K562 (cell line): ENCODE results near the gene HOXA5. TPM values are rescaled to one million over a fixed set of nuclear protein-coding genes. Genes with fewer than 3 reads are reported as not detected.

Experiments
- ATAC-seq: fragments of 200-7000 bp; cut with Tn5 transposase; 3 replicates; pipeline ENCODE4 v1.9.1; 2020; ENCODE audit warnings: moderate library complexity
- BruUV-seq: library from RNA; stranded (reverse); fragments of 400-500 nt; replicated peaks from 2 replicates; lab custom pipeline; 2021; lab: Mats Ljungman, UMichigan
- CTCF ChIA-PET: fragments of 300-600 bp; formaldehyde crosslinking; extraction: SDS; loops from one replicate; lab custom pipeline; 2021; ENCODE audit warnings: low intra/inter-chr PET ratio; lab: Yijun Ruan, JAX
- POLR2A ChIA-PET: fragments of 300-600, 350-650 bp; sonication (Branson Sonifier 250); formaldehyde crosslinking; extraction: SDS; loops from one replicate; lab custom pipeline; 2021; ENCODE audit warnings: antibody characterized with exemption, inconsistent platforms; lab: Yijun Ruan, JAX
- DNase-seq, 4 experiments: peaks; one replicate each; pipeline versions ENCODE4 v3.0.0 to v3.0.0-alpha.2; 2011 to 2018; ENCODE audit warnings: low spot score in 3 of 4, mixed read lengths in 3 of 4; ENCODE audit errors: extremely low read depth in 1 of 4
- FAIRE-seq: peaks from 2 replicates; lab custom pipeline; 2011; peaks lifted over from hg19 to GRCh38; lab: Jason Lieb, UNC
- H2AFZ ChIP-seq: 2 replicates; pipeline ENCODE4 v1.6.0; 2011; ENCODE audit warnings: low read depth, low read length, control low read depth, inconsistent platforms
- H3K27ac ChIP-seq: fragments of 200-600 bp; 3 replicates; pipeline ENCODE4 v1.8.0; 2011; ENCODE audit warnings: low read depth, mild to moderate bottlenecking, control low read depth, inconsistent platforms, low read length, moderate library complexity, mixed read lengths; ENCODE audit errors: extremely low read depth
- H3K27me3 ChIP-seq, 2 experiments: fragments of 300-600 bp in 1 of 2; 2 replicates in 1 of 2; 3 replicates in 1 of 2; pipeline versions ENCODE4 v1.6.0 to v1.8.0; 2011; ENCODE audit warnings: inconsistent platforms in 2 of 2, low read length in 2 of 2, mild to moderate bottlenecking in 1 of 2, mixed read lengths in 1 of 2, moderate library complexity in 1 of 2; ENCODE audit not compliant: control insufficient read depth in 2 of 2, insufficient read depth in 2 of 2
- H3K36me3 ChIP-seq: fragments of 300-600 bp; 3 replicates; pipeline ENCODE4 v1.8.0; 2011; ENCODE audit warnings: mild to moderate bottlenecking, low read length, inconsistent platforms; ENCODE audit not compliant: control insufficient read depth, insufficient read depth
- H3K4me1 ChIP-seq, 2 experiments: fragments of 200-600 bp in 1 of 2; replicated peaks in 1 of 2; 2 replicates in 1 of 2; 3 replicates in 1 of 2; pipeline versions ENCODE4 v1.5.1 to v1.8.0; 2011; ENCODE audit warnings: inconsistent platforms in 2 of 2, low read length in 2 of 2, mild to moderate bottlenecking in 1 of 2, mixed read lengths in 1 of 2, moderate library complexity in 1 of 2; ENCODE audit not compliant: control insufficient read depth in 2 of 2, insufficient read depth in 2 of 2
- H3K4me2 ChIP-seq: 2 replicates; pipeline ENCODE4 v1.6.1; 2011; ENCODE audit warnings: low read length, control low read depth, inconsistent platforms, mixed read lengths; ENCODE audit not compliant: insufficient read depth
- H3K4me3 ChIP-seq: fragments of 200-600 bp; sonication (generic), shearing (Covaris generic); 2 replicates; pipeline ENCODE4 v1.5.1; 2016; ENCODE audit warnings: control low read depth, inconsistent platforms
- H3K79me2 ChIP-seq: fragments of 200-600 bp; 3 replicates; pipeline ENCODE4 v1.8.0; 2011; ENCODE audit warnings: low read length, inconsistent platforms; ENCODE audit not compliant: control insufficient read depth, insufficient read depth
- H3K9ac ChIP-seq, 2 experiments: 2 replicates each; pipeline versions ENCODE4 v1.6.0 to v1.6.1; 2011; ENCODE audit warnings: low read depth in 2 of 2, low read length in 2 of 2, control low read depth in 1 of 2, inconsistent platforms in 1 of 2, mild to moderate bottlenecking in 1 of 2, mixed read lengths in 1 of 2; ENCODE audit not compliant: insufficient read depth in 1 of 2
- H3K9me1 ChIP-seq: one replicate; pipeline ENCODE4 v1.6.0; 2011; ENCODE audit warnings: inconsistent platforms, mild to moderate bottlenecking, low read length, moderate library complexity; ENCODE audit not compliant: control insufficient read depth, insufficient read depth
- H3K9me3 ChIP-seq: replicated peaks from 2 replicates; pipeline ENCODE4 v1.5.1; 2011; ENCODE audit warnings: low read depth, low read length, inconsistent platforms; ENCODE audit not compliant: control insufficient read depth, insufficient read depth
- H4K20me1 ChIP-seq: replicated peaks from 2 replicates; pipeline ENCODE4 v1.6.1; 2011; ENCODE audit warnings: low read length, inconsistent platforms, mixed read lengths; ENCODE audit not compliant: control insufficient read depth, insufficient read depth
- CXXC5 ChIP-seq: fragments of 250-450 bp; sonication (Bioruptor Pico); IDR thresholded peaks from 2 replicates; pipeline ENCODE4 v1.8.0; 2022; ENCODE audit warnings: inconsistent platforms, mild to moderate bottlenecking, moderate library complexity
- DMBX1 ChIP-seq: fragments of 250-450 bp; sonication (Bioruptor Pico); IDR thresholded peaks from 2 replicates; pipeline ENCODE4 v1.8.0; 2022; ENCODE audit warnings: inconsistent platforms, mild to moderate bottlenecking, moderate library complexity, borderline replicate concordance
- EGR1 ChIP-seq: fragments of 450-650 bp; conservative IDR thresholded peaks from 2 replicates; pipeline ENCODE4 v1.6.1; 2017; ENCODE audit warnings: mild to moderate bottlenecking
- POLR2A ChIP-seq: fragments of 450-650 bp; conservative IDR thresholded peaks from 2 replicates; pipeline ENCODE4 v1.6.1; 2016
- SAFB2 ChIP-seq: fragments of 200-400 bp; formaldehyde crosslinking; IDR thresholded peaks from 2 replicates; pipeline ENCODE4 v1.6.1; 2018; ENCODE audit warnings: borderline replicate concordance, low read length, low read depth, moderate library complexity; ENCODE audit not compliant: severe bottlenecking
- SREBF1 ChIP-seq: fragments of 150-350 bp; IDR thresholded peaks from 2 replicates; pipeline ENCODE4 v1.6.1; 2014; ENCODE audit warnings: antibody characterized with exemption, low read depth, low read length, borderline replicate concordance
- STAT6 ChIP-seq: sonication (generic); formaldehyde crosslinking; IDR thresholded peaks from 2 replicates; pipeline ENCODE4 v1.8.1; 2023; ENCODE audit warnings: mild to moderate bottlenecking, missing genetic modification reagents
- ZKSCAN8 ChIP-seq: fragments of 200-800 bp; sonication (Bioruptor generic); IDR thresholded peaks from 2 replicates; pipeline ENCODE4 v1.6.1; 2016; ENCODE audit warnings: missing genetic modification characterization, missing compliant biosample characterization
- ZNF253 ChIP-seq: fragments of 250-450 bp; sonication (Bioruptor Pico); conservative IDR thresholded peaks from 2 replicates; pipeline ENCODE4 v1.6.1; 2021; ENCODE audit warnings: mild to moderate bottlenecking
- ZNF785 ChIP-seq: fragments of 250-450 bp; sonication (Bioruptor Pico); IDR thresholded peaks from 2 replicates; pipeline ENCODE4 v1.4.0; 2020; ENCODE audit warnings: mild to moderate bottlenecking
- WGBS: fragments of 100-300 bp; shearing (Covaris generic); methylation state at CpG from one replicate; pipeline ENCODE4 v1.1.6; 2016; ENCODE audit warnings: low coverage, mixed read lengths; ENCODE audit not compliant: insufficient coverage; ENCODE audit errors: missing lambda C conversion rate; 5-methylcytosine and 5-hydroxymethylcytosine counted together
- in situ Hi-C: fragments of 300-500 bp; cut with MboI; formaldehyde crosslinking; loops from 4 replicates; pipeline ENCODE4 v1.15.0; 2018; ENCODE audit warnings: inconsistent platforms, mixed read lengths
- intact Hi-C: fragments of 100-400 bp; cut with micrococcal nuclease; formaldehyde crosslinking; loops from 2 replicates; pipeline ENCODE4 v1.14.2; 2022
- polyA plus RNA-seq, 8 experiments: library from polyadenylated mRNA; depleted of rRNA in 4 of 8; stranded (reverse) in 5 of 8; unstranded in 3 of 8; fragments of >200 nt; fragmentation: Nextera tagmentation in 2 of 8; fragmentation: Illumina TruSeq in 1 of 8; extraction: Ambion mirVana in 2 of 8; extraction: Trizol in 1 of 8; gene quantifications; 2 replicates each; pipeline versions ENCODE4 v1.2.1 to v1.2.3, GENCODE V29; 2011 to 2014; ENCODE audit warnings: inconsistent platforms in 1 of 8, missing spikeins in 1 of 8
- total RNA-seq, 7 experiments: library from RNA; depleted of rRNA in 6 of 7; stranded (reverse); fragments of >200 nt in 6 of 7; fragmentation: Illumina TruSeq in 2 of 7; extraction: Trizol in 2 of 7; gene quantifications; 2 replicates each; pipeline versions ENCODE4 v1.2.1 to v1.2.3, GENCODE V29; 2011 to 2021; ENCODE audit warnings: low replicate concordance in 1 of 7
- TF ChIP-seq, protein P1 (sequence below): fragments of 250-450 bp; sonication (Bioruptor Pico); IDR thresholded peaks from 2 replicates; pipeline ENCODE4 v1.8.0; 2021; ENCODE audit warnings: mild to moderate bottlenecking, moderate library complexity
- TF ChIP-seq, protein P2 (sequence below): fragments of 250-450 bp; sonication (Bioruptor Pico); IDR thresholded peaks from 2 replicates; pipeline ENCODE4 v1.8.0; 2021; ENCODE audit warnings: moderate library complexity, mild to moderate bottlenecking, inconsistent platforms
- TF ChIP-seq, protein P3 (sequence below): fragments of 450-650 bp; IDR thresholded peaks from one replicate; pipeline ENCODE4 v1.6.1; 2018; ENCODE audit warnings: mild to moderate bottlenecking, moderate library complexity; ENCODE audit not compliant: partially characterized antibody
- TF ChIP-seq, protein P4 (sequence below): fragments of 250-450 bp; sonication (Bioruptor Pico); IDR thresholded peaks from 2 replicates; pipeline ENCODE4 v1.5.0; 2020; ENCODE audit warnings: mild to moderate bottlenecking

HOXA5 gene
- total and polyA plus RNA-seq, 9 of the 15 experiments (the other 6 are each of a cell fraction or from before 2014, with no cell fraction given), result 0.13 TPM; not detected in 8

GRCh38 chr7:27153526-27153925 lies 10.0 kb upstream of the HOXA5 start:
- 3% methylated on average over 3 of the region's 3 CpGs for WGBS
- Histone ChIP-seq H3K4me3 (no peak overlapping the region), H4K20me1 (no peaks in the 10 kb centered on the region), H3K36me3 (no peaks in the 10 kb centered on the region), H3K79me2 (no peaks in the 10 kb centered on the region), H2AFZ (no peak overlapping the region), H3K27ac (no peak overlapping the region), H3K9me1 (no peaks in the 10 kb centered on the region), H3K27me3 (peaks cover 38 to 89% of the 10 kb centered on the region in 2 experiments), H3K9me3 (no peaks in the 10 kb centered on the region), H3K4me2 (no peak overlapping the region), H3K4me1 (peaks cover 0 to 15% of the 10 kb centered on the region in 2 experiments; a peak in 2 of 5 replicates), H3K9ac (no peak overlapping the region)
- BruUV-seq, result no TSS peak
- CTCF ChIA-PET, result no interaction called here
- FAIRE-seq, result no peak
- in situ Hi-C loops (loop anchor here (25.0 kb wide), 3 partner anchors 641 to 1266 kb away; no protein-coding TSS in a partner anchor), intact Hi-C loops (no loop called here)
- POLR2A ChIA-PET, result no interaction called here
- DNase-seq, result no peak
- no peak for ATAC-seq
- TF ChIP-seq, protein P1, sequence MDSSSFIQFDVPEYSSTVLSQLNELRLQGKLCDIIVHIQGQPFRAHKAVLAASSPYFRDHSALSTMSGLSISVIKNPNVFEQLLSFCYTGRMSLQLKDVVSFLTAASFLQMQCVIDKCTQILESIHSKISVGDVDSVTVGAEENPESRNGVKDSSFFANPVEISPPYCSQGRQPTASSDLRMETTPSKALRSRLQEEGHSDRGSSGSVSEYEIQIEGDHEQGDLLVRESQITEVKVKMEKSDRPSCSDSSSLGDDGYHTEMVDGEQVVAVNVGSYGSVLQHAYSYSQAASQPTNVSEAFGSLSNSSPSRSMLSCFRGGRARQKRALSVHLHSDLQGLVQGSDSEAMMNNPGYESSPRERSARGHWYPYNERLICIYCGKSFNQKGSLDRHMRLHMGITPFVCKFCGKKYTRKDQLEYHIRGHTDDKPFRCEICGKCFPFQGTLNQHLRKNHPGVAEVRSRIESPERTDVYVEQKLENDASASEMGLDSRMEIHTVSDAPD (CRISPR knock-in tag), result no peak
- TF ChIP-seq ZNF253 (no peak), ZNF785 (no peak), DMBX1 (CRISPR knock-in tag) (no peak), EGR1 (no peak), ZKSCAN8 (CRISPR knock-in tag) (no peak), STAT6 (CRISPR knock-in tag) (no peak), CXXC5 (CRISPR knock-in tag) (no peak), SREBF1 (no peak), SAFB2 (no peak), POLR2A (no peak)
- TF ChIP-seq, protein P2, sequence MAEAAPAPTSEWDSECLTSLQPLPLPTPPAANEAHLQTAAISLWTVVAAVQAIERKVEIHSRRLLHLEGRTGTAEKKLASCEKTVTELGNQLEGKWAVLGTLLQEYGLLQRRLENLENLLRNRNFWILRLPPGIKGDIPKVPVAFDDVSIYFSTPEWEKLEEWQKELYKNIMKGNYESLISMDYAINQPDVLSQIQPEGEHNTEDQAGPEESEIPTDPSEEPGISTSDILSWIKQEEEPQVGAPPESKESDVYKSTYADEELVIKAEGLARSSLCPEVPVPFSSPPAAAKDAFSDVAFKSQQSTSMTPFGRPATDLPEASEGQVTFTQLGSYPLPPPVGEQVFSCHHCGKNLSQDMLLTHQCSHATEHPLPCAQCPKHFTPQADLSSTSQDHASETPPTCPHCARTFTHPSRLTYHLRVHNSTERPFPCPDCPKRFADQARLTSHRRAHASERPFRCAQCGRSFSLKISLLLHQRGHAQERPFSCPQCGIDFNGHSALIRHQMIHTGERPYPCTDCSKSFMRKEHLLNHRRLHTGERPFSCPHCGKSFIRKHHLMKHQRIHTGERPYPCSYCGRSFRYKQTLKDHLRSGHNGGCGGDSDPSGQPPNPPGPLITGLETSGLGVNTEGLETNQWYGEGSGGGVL (CRISPR knock-in tag), result no peak
- TF ChIP-seq, protein P3, sequence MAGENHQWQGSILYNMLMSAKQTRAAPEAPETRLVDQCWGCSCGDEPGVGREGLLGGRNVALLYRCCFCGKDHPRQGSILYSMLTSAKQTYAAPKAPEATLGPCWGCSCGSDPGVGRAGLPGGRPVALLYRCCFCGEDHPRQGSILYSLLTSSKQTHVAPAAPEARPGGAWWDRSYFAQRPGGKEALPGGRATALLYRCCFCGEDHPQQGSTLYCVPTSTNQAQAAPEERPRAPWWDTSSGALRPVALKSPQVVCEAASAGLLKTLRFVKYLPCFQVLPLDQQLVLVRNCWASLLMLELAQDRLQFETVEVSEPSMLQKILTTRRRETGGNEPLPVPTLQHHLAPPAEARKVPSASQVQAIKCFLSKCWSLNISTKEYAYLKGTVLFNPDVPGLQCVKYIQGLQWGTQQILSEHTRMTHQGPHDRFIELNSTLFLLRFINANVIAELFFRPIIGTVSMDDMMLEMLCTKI, result no peak
- TF ChIP-seq, protein P4, sequence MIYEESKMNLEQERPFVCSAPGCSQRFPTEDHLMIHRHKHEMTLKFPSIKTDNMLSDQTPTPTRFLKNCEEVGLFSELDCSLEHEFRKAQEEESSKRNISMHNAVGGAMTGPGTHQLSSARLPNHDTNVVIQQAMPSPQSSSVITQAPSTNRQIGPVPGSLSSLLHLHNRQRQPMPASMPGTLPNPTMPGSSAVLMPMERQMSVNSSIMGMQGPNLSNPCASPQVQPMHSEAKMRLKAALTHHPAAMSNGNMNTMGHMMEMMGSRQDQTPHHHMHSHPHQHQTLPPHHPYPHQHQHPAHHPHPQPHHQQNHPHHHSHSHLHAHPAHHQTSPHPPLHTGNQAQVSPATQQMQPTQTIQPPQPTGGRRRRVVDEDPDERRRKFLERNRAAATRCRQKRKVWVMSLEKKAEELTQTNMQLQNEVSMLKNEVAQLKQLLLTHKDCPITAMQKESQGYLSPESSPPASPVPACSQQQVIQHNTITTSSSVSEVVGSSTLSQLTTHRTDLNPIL (CRISPR knock-in tag), result no peak
